GM19438 (cell line): ENCODE data around the gene CSNK1G2.

Experiments
- ATAC-seq: cut with Tn5 transposase; IDR thresholded peaks from one replicate; pipeline ENCODE4 v1.9.1; 2021; ENCODE audit warnings: low read depth; ENCODE audit not compliant: unreplicated experiment

CSNK1G2 gene

GRCh38 chr19:1943661-1944087 lies 2.7 kb downstream of the CSNK1G2 start:
- no peak for ATAC-seq

GRCh38 chr19:1944088-1944915 lies 3.3 kb downstream of the CSNK1G2 start:
- no peak for ATAC-seq

- ATAC-seq = no peak
Measured at GRCh38 chr19:1944916-1945561, 4.1 kb downstream of the CSNK1G2 start.

- ATAC-seq = no peak
Measured at GRCh38 chr19:1945899-1946298, 4.9 kb downstream of the CSNK1G2 start.

- no peak for ATAC-seq
Measured at GRCh38 chr19:1947651-1948209, 6.8 kb downstream of the CSNK1G2 start.

GRCh38 chr19:1949304-1950101 lies 8.5 kb downstream of the CSNK1G2 start:
- ATAC-seq = no peak

GRCh38 chr19:1950640-1951039 lies 9.7 kb downstream of the CSNK1G2 start:
- ATAC-seq = no peak

- ATAC-seq = no peak
Measured at GRCh38 chr19:1952635-1953034, 11.7 kb downstream of the CSNK1G2 start.

- ATAC-seq = no peak
Measured at GRCh38 chr19:1953037-1953436, 12.1 kb downstream of the CSNK1G2 start.

- no peak for ATAC-seq
Measured at GRCh38 chr19:1953441-1954094, 12.6 kb downstream of the CSNK1G2 start.

- ATAC-seq = no peak
Measured at GRCh38 chr19:1954532-1954933, 13.6 kb downstream of the CSNK1G2 start.

- ATAC-seq = no peak
Measured at GRCh38 chr19:1955171-1956121, 14.5 kb downstream of the CSNK1G2 start.

GRCh38 chr19:1956122-1956494 lies 15.1 kb downstream of the CSNK1G2 start:
- no peak for ATAC-seq

- ATAC-seq = no peak
Measured at GRCh38 chr19:1956868-1957492, 16.0 kb downstream of the CSNK1G2 start.

GRCh38 chr19:1957562-1958248 lies 16.7 kb downstream of the CSNK1G2 start:
- ATAC-seq = no peak

- no peak for ATAC-seq
Measured at GRCh38 chr19:1959928-1960589, 19.1 kb downstream of the CSNK1G2 start.

- ATAC-seq = no peak
Measured at GRCh38 chr19:1961000-1961883, 20.3 kb downstream of the CSNK1G2 start.
